Gastrocnemius medialis (tissue), 4 donors: ENCODE measurements around the gene TBR1.

Experiments
- POLR2A ChIP-seq, 2 donors: fragments of 450-650 bp; IDR thresholded peaks; one replicate each; pipeline ENCODE4 v1.6.1; 2017; ENCODE audit warnings: antibody characterized with exemption in 2 of 2, mild to moderate bottlenecking in 2 of 2, moderate library complexity in 2 of 2
- TF ChIP-seq, protein P1 (sequence below), 5 experiments: fragments of 450-650 bp in 3 of 5; fragments of 200-600 bp in 2 of 5; sonication (generic) in 2 of 5; IDR thresholded peaks in 4 of 5; conservative IDR thresholded peaks in 1 of 5; 1 replicate in 4 of 5; 2 replicates in 1 of 5; pipeline ENCODE4 v1.5.1; 2016 to 2019; ENCODE audit warnings: antibody characterized with exemption in 5 of 5, mild to moderate bottlenecking in 3 of 5, moderate library complexity in 3 of 5

DNA sequence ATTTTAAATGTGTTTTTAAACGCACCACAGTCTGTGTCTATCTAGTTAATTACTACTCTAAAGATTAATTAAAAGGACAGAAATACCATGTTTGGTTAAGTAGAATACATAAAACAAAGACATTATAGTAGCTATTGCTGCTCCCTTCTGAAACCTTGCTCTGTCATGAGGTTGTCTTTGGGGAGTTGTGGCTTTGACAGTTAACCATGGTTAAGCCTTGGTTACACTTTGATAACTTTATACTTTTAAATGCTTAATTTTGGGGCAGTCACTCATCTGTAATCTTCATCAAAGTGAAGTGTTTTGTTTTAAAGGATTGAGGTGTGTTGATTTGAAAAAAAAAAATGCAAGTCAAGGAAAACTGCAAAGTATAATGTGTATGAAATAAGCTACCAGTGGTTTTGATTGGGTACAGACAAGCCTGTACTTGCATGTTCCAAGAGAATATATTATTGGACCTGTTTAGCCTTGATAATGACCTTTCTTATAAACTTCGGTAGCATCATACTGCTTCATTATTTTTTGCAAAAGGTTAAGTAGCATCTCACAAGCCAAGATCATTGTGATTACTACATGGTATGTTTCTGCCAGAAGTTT is 29.8 kb upstream of the TBR1 start:
- TF ChIP-seq, protein P1, sequence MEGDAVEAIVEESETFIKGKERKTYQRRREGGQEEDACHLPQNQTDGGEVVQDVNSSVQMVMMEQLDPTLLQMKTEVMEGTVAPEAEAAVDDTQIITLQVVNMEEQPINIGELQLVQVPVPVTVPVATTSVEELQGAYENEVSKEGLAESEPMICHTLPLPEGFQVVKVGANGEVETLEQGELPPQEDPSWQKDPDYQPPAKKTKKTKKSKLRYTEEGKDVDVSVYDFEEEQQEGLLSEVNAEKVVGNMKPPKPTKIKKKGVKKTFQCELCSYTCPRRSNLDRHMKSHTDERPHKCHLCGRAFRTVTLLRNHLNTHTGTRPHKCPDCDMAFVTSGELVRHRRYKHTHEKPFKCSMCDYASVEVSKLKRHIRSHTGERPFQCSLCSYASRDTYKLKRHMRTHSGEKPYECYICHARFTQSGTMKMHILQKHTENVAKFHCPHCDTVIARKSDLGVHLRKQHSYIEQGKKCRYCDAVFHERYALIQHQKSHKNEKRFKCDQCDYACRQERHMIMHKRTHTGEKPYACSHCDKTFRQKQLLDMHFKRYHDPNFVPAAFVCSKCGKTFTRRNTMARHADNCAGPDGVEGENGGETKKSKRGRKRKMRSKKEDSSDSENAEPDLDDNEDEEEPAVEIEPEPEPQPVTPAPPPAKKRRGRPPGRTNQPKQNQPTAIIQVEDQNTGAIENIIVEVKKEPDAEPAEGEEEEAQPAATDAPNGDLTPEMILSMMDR (IDR thresholded peaks at IDR 0.05 in 4 of 5, conservative IDR thresholded peaks at IDR 0.05 in 1 of 5) = no peak
- no peak for TF ChIP-seq POLR2A (IDR thresholded peaks at IDR 0.05)
